ENCODE data around the gene SLC31A1.

DNA sequence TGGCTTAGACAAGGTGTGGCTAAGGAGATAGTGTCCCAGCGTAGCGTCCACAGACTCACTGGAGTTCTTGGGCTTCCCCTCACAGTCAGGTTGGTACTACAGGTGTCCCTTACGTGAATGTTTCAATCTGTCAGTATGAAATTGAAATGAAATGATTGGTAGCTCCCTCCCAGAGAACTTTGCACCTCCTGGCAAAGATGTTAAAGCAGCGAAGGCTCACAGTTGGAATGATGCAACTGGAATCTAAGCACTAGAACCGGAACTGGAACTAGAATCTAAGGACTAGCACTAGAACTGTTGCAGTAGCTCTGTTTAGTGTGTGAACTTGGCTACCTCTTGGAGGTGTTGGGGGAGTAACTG lies 1.1 kb downstream of the SLC31A1 start:
- TF ChIP-seq, protein P1, sequence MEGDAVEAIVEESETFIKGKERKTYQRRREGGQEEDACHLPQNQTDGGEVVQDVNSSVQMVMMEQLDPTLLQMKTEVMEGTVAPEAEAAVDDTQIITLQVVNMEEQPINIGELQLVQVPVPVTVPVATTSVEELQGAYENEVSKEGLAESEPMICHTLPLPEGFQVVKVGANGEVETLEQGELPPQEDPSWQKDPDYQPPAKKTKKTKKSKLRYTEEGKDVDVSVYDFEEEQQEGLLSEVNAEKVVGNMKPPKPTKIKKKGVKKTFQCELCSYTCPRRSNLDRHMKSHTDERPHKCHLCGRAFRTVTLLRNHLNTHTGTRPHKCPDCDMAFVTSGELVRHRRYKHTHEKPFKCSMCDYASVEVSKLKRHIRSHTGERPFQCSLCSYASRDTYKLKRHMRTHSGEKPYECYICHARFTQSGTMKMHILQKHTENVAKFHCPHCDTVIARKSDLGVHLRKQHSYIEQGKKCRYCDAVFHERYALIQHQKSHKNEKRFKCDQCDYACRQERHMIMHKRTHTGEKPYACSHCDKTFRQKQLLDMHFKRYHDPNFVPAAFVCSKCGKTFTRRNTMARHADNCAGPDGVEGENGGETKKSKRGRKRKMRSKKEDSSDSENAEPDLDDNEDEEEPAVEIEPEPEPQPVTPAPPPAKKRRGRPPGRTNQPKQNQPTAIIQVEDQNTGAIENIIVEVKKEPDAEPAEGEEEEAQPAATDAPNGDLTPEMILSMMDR (IDR thresholded peaks at IDR 0.05): no peak
- TF ChIP-seq POLR2A (IDR thresholded peaks at IDR 0.05): no peak

All from lower leg skin (tissue), 3 donors.